HepG2 (cell line): ENCODE data around the gene MDM4. TPM values are rescaled to one million over a fixed set of nuclear protein-coding genes. Genes with fewer than 3 reads are reported as not detected.

ENCODE experiments used
- ATAC-seq: fragments of 200-7000 bp; cut with Tn5 transposase; 3 replicates; pipeline ENCODE4 v1.9.1; 2020; ENCODE audit warnings: mild to moderate bottlenecking, moderate library complexity
- BruUV-seq: library from RNA; stranded (reverse); fragments of 400-500 nt; replicated peaks from 2 replicates; lab custom pipeline; 2021; lab: Mats Ljungman, UMichigan
- CTCF ChIA-PET: fragments of 300-600 bp; formaldehyde crosslinking; extraction: SDS; loops from one replicate; lab custom pipeline; 2021; ENCODE audit warnings: low total read pairs, inconsistent platforms, low intra/inter-chr PET ratio; lab: Yijun Ruan, JAX
- POLR2A ChIA-PET: fragments of 350-600 bp; sonication (Branson Sonifier 250); formaldehyde crosslinking; loops from one replicate; lab custom pipeline; 2020; ENCODE audit warnings: antibody characterized with exemption, inconsistent platforms; lab: Yijun Ruan, JAX
- DNase-seq: peaks from one replicate; pipeline ENCODE4 v3.0.0-alpha.2; 2015; ENCODE audit warnings: low spot score
- FAIRE-seq: peaks from 3 replicates; lab custom pipeline; 2011; peaks lifted over from hg19 to GRCh38; lab: Jason Lieb, UNC
- H2AFZ ChIP-seq: one replicate; pipeline ENCODE4 v1.6.1; 2011; ENCODE audit warnings: low read length, inconsistent platforms
- H3K27ac ChIP-seq: fragments of 300-600 bp; 3 replicates; pipeline ENCODE4 v1.8.0; 2011; ENCODE audit warnings: mixed run types, mild to moderate bottlenecking, mixed read lengths, low read length, inconsistent platforms; ENCODE audit not compliant: insufficient read depth; ENCODE audit errors: extremely low read length
- H3K27me3 ChIP-seq, 2 experiments: fragments of 200-600 bp in 1 of 2; 2 replicates in 1 of 2; 3 replicates in 1 of 2; pipeline versions ENCODE4 v1.6.0 to v1.8.0; 2011; ENCODE audit warnings: low read length in 2 of 2, mild to moderate bottlenecking in 2 of 2, moderate library complexity in 2 of 2, inconsistent platforms in 1 of 2; ENCODE audit not compliant: insufficient read depth in 2 of 2, control insufficient read depth in 1 of 2
- H3K36me3 ChIP-seq, 2 experiments: fragments of 200-600 bp in 1 of 2; replicated peaks in 1 of 2; 2 replicates in 1 of 2; 3 replicates in 1 of 2; pipeline versions ENCODE4 v1.5.1 to v1.8.0; 2011; ENCODE audit warnings: low read length in 2 of 2, inconsistent platforms in 1 of 2; ENCODE audit not compliant: insufficient read depth in 2 of 2, control insufficient read depth in 1 of 2
- H3K4me1 ChIP-seq: 2 replicates; pipeline ENCODE4 v1.5.1; 2012; ENCODE audit warnings: low read length, inconsistent platforms; ENCODE audit not compliant: insufficient read depth
- H3K4me2 ChIP-seq: 2 replicates; pipeline ENCODE4 v1.6.0; 2011; ENCODE audit warnings: low read depth, low read length, inconsistent platforms
- H3K4me3 ChIP-seq, 3 experiments: fragments of 200-600 bp in 1 of 3; sonication (generic), shearing (Covaris generic) in 1 of 3; replicated peaks in 1 of 3; 2 replicates each; pipeline ENCODE4 v1.5.1; 2011 to 2016; ENCODE audit warnings: low read length in 3 of 3, inconsistent platforms in 2 of 3, low read depth in 2 of 3, mild to moderate bottlenecking in 2 of 3, control low read depth in 1 of 3, mixed read lengths in 1 of 3; ENCODE audit not compliant: insufficient read depth in 1 of 3
- H3K79me2 ChIP-seq: one replicate; pipeline ENCODE4 v1.6.1; 2011; ENCODE audit warnings: low read length, inconsistent platforms; ENCODE audit not compliant: insufficient read depth
- H3K9ac ChIP-seq: 2 replicates; pipeline ENCODE4 v1.6.0; 2011; ENCODE audit warnings: mild to moderate bottlenecking, low read depth, low read length, inconsistent platforms; ENCODE audit not compliant: insufficient read depth
- H3K9me3 ChIP-seq: 2 replicates; pipeline ENCODE4 v1.5.1; 2012; ENCODE audit warnings: mild to moderate bottlenecking, low read length
- H4K20me1 ChIP-seq: 2 replicates; pipeline ENCODE4 v1.6.0; 2011; ENCODE audit warnings: inconsistent platforms, mild to moderate bottlenecking, low read length, moderate library complexity; ENCODE audit not compliant: insufficient read depth
- ADNP ChIP-seq: sonication (generic); formaldehyde crosslinking; IDR thresholded peaks from 2 replicates; pipeline ENCODE4 v1.4.0; 2020; ENCODE audit warnings: missing genetic modification reagents
- ELF4 ChIP-seq: sonication (generic); formaldehyde crosslinking; IDR thresholded peaks from 2 replicates; pipeline ENCODE4 v1.5.0; 2020; ENCODE audit warnings: missing genetic modification reagents, mild to moderate bottlenecking, moderate library complexity, borderline replicate concordance
- GTF3A ChIP-seq: sonication (generic); formaldehyde crosslinking; conservative IDR thresholded peaks from 2 replicates; pipeline ENCODE4 v1.4.0; 2020; ENCODE audit warnings: mild to moderate bottlenecking, missing genetic modification reagents
- KLF16 ChIP-seq, 2 experiments: sonication (generic) in 1 of 2; formaldehyde crosslinking in 1 of 2; IDR thresholded peaks; 2 replicates each; pipeline versions ENCODE4 v1.6.1 to v1.8.0; 2016 to 2023; ENCODE audit warnings: missing genetic modification reagents in 2 of 2, missing compliant biosample characterization in 1 of 2
- MBD4 ChIP-seq: IDR thresholded peaks from 2 replicates; pipeline ENCODE4 v1.6.1; 2012; ENCODE audit warnings: low read length, inconsistent platforms, borderline replicate concordance
- NKX3-1 ChIP-seq: sonication (generic); formaldehyde crosslinking; IDR thresholded peaks from 2 replicates; pipeline ENCODE4 v1.5.0; 2020; ENCODE audit warnings: missing genetic modification reagents
- NPAS2 ChIP-seq: sonication (generic); formaldehyde crosslinking; IDR thresholded peaks from 2 replicates; pipeline ENCODE4 v1.8.0; 2022; ENCODE audit warnings: mild to moderate bottlenecking, missing genetic modification reagents, borderline replicate concordance
- NR2C2 ChIP-seq: sonication (generic); formaldehyde crosslinking; IDR thresholded peaks from 2 replicates; pipeline ENCODE4 v1.4.0; 2020; ENCODE audit warnings: missing genetic modification reagents, mild to moderate bottlenecking, moderate library complexity, borderline replicate concordance
- POGK ChIP-seq: sonication (generic); formaldehyde crosslinking; conservative IDR thresholded peaks from 2 replicates; pipeline ENCODE4 v1.8.0; 2022; ENCODE audit warnings: mild to moderate bottlenecking, moderate library complexity, missing genetic modification reagents
- PRPF4 ChIP-seq: fragments of 200-400 bp; formaldehyde crosslinking; IDR thresholded peaks from 2 replicates; pipeline ENCODE4 v1.6.1; 2016; ENCODE audit warnings: low read length, low read depth; ENCODE audit not compliant: poor library complexity, severe bottlenecking
- ZBTB21 ChIP-seq: sonication (generic); formaldehyde crosslinking; IDR thresholded peaks from 2 replicates; pipeline ENCODE4 v1.4.0; 2020; ENCODE audit warnings: missing genetic modification reagents
- ZNF101 ChIP-seq: sonication (generic); formaldehyde crosslinking; IDR thresholded peaks from 2 replicates; pipeline ENCODE4 v1.4.0; 2020; ENCODE audit warnings: mild to moderate bottlenecking, low read depth, missing genetic modification reagents, borderline replicate concordance
- ZNF30 ChIP-seq: sonication (generic); formaldehyde crosslinking; IDR thresholded peaks from 2 replicates; pipeline ENCODE4 v1.5.0; 2020; ENCODE audit warnings: mild to moderate bottlenecking, missing genetic modification reagents
- ZNF460 ChIP-seq: sonication (generic); formaldehyde crosslinking; IDR thresholded peaks from 2 replicates; pipeline ENCODE4 v1.5.1; 2020; ENCODE audit warnings: missing genetic modification reagents, mild to moderate bottlenecking, borderline replicate concordance
- ZNF615 ChIP-seq: sonication (generic); formaldehyde crosslinking; IDR thresholded peaks from 2 replicates; pipeline ENCODE4 v1.5.0; 2020; ENCODE audit warnings: mild to moderate bottlenecking, missing genetic modification reagents, borderline replicate concordance
- WGBS: methylation state at CpG from one replicate; pipeline ENCODE4 v1.1.6; 2017; ENCODE audit warnings: low lambda C conversion rate; 5-methylcytosine and 5-hydroxymethylcytosine counted together
- in situ Hi-C: cut with HindIII; loops from 2 replicates; pipeline ENCODE4 v1.10.0; 2017; ENCODE audit warnings: low pct_unique_long_range_greater_than_20kb; ENCODE audit not compliant: extremely low pct_ligation_motif_present
- intact Hi-C: fragments of 100-400 bp; cut with micrococcal nuclease; formaldehyde crosslinking; loops from one replicate; pipeline ENCODE4 v1.10.0; 2022; ENCODE audit not compliant: unreplicated experiment
- polyA plus RNA-seq, 8 experiments: library from polyadenylated mRNA; depleted of rRNA in 3 of 8; stranded (reverse) in 7 of 8; unstranded in 1 of 8; fragments of >200 nt; fragmentation: Illumina TruSeq in 4 of 8; extraction: Trizol in 4 of 8; gene quantifications; 2 replicates each; pipeline versions ENCODE4 v1.2.1 to v1.2.3, GENCODE V29; 2011 to 2016; ENCODE audit warnings: low read depth in 4 of 8, missing spikeins in 1 of 8, mixed read lengths in 1 of 8; ENCODE audit not compliant: insufficient read depth in 1 of 8
- total RNA-seq, 5 experiments: library from RNA; depleted of rRNA; stranded (reverse); fragments of >200 nt; fragmentation: Illumina TruSeq; extraction: Trizol; gene quantifications; 2 replicates each; pipeline ENCODE4 v1.2.3, GENCODE V29; 2016; ENCODE audit warnings: low read depth in 1 of 5

MDM4 gene
- total and polyA plus RNA-seq, 2 of the 13 experiments (the other 11 are each of a cell fraction or from before 2014, with no cell fraction given): 14.9 to 19.0 TPM

GRCh38 chr1:204563307-204563706, 47.1 kb downstream of the MDM4 start:
- ATAC-seq: no peak
- CTCF ChIA-PET: no interaction called here
- intact Hi-C loops (no loop called here), in situ Hi-C loops (loop anchor here (10.0 kb wide), 1 partner anchor 241 kb away; no protein-coding TSS in a partner anchor)
- POLR2A ChIA-PET: no interaction called here
- H3K27ac ChIP-seq: no peak overlapping the region
- no peak overlapping the region for H3K9ac ChIP-seq
- no TSS peak for BruUV-seq
- no peak for TF ChIP-seq ZNF101 (CRISPR knock-in tag)
- TF ChIP-seq NR2C2: no peak
- TF ChIP-seq MBD4: no peak
- TF ChIP-seq GTF3A: no peak
- TF ChIP-seq ELF4 (CRISPR knock-in tag): no peak
- TF ChIP-seq PRPF4: no peak
- TF ChIP-seq NKX3-1 (CRISPR knock-in tag): no peak
- TF ChIP-seq ZNF30 (CRISPR knock-in tag): no peak
- no peak for TF ChIP-seq ZBTB21 (CRISPR knock-in tag)
- TF ChIP-seq, all 625 proteins: peak for 0
- DNase-seq (no peak), FAIRE-seq (no peak)
- H3K4me3 ChIP-seq: no peak overlapping the region
- WGBS: 95% methylated on average over 4 of the region's 4 CpGs
- no peaks in the 10 kb centered on the region for H3K79me2 ChIP-seq
- no peaks in the 10 kb centered on the region for H4K20me1 ChIP-seq
- H3K36me3 ChIP-seq: peaks cover 0 to 1% of the 10 kb centered on the region in 2 experiments; a peak in 1 of 5 replicates
- no peaks in the 10 kb centered on the region for H3K4me1 ChIP-seq
- H3K4me2 ChIP-seq: no peak overlapping the region
- H3K27me3 ChIP-seq: no peaks in the 10 kb centered on the region
- H2AFZ ChIP-seq: no peak overlapping the region
- no peaks in the 10 kb centered on the region for H3K9me3 ChIP-seq

- DNase-seq (no peak), ATAC-seq (no peak), FAIRE-seq (no peak)
- no peak for TF ChIP-seq ZNF615
- no peak for TF ChIP-seq NPAS2 (CRISPR knock-in tag)
- no peak for TF ChIP-seq ADNP (CRISPR knock-in tag)
- TF ChIP-seq KLF16 (CRISPR knock-in tag; IDR thresholded peaks at IDR 0.05): no peak
- TF ChIP-seq ZNF460 (CRISPR knock-in tag): no peak
- no peak for TF ChIP-seq POGK
- POLR2A ChIA-PET: no interaction called here
- 86% methylated on average over 3 of the region's 3 CpGs for WGBS
- no TSS peak for BruUV-seq
- Histone ChIP-seq H2AFZ (no peak overlapping the region), H3K4me2 (no peak overlapping the region), H3K4me1 (no peaks in the 10 kb centered on the region), H3K4me3 (no peak overlapping the region), H4K20me1 (no peaks in the 10 kb centered on the region), H3K27me3 (no peaks in the 10 kb centered on the region), H3K79me2 (no peaks in the 10 kb centered on the region), H3K27ac (no peak overlapping the region), H3K9me3 (no peaks in the 10 kb centered on the region), H3K9ac (no peak overlapping the region), H3K36me3 (peaks cover 0 to 1% of the 10 kb centered on the region in 2 experiments; a peak in 1 of 5 replicates)
- in situ Hi-C loops: loop anchor here (10.0 kb wide), 1 partner anchor 241 kb away; no protein-coding TSS in a partner anchor
- CTCF ChIA-PET: no interaction called here
- intact Hi-C loops: no loop called here
These were observed 47.6 kb downstream of the MDM4 start for GRCh38 chr1:204563780-204564179.
